ENCODE results near the gene CPN2. TPM values are rescaled to one million over a fixed set of nuclear protein-coding genes. Genes with fewer than 3 reads are reported as not detected.

CPN2 gene
- total and polyA plus RNA-seq, 2 of the 8 experiments (the other 6 are each of a cell fraction or from before 2014, with no cell fraction given): 0.03 TPM; not detected in 1

GRCh38 chr3:194390835-194391234 is 39.7 kb upstream of the CPN2 start:
- Histone ChIP-seq H2BK120ac (replicated peaks; ENCODE audit: low read depth, low read length) (no peak overlapping the region), H2AFZ (ENCODE audit: low read length) (no peak overlapping the region), H3K4ac (replicated peaks; ENCODE audit: insufficient read length, low read depth, low read length) (no peak overlapping the region), H2AK5ac (ENCODE audit: low read depth, low read length) (no peak overlapping the region), H4K5ac (ENCODE audit: insufficient read length, low read depth, low read length) (no peak overlapping the region), H3K27ac (ENCODE audit: low read depth, low read length) (no peak overlapping the region), H2BK5ac (ENCODE audit: low read depth, low read length) (no peak overlapping the region), H3K4me2 (ENCODE audit: insufficient read depth in 1 of 2, low read depth in 2 of 2, low read length in 2 of 2) (no peak overlapping the region), H3K4me3 (ENCODE audit: extremely low read depth in 1 of 4, insufficient read depth in 2 of 4, low read depth in 3 of 4, low read length in 4 of 4) (no peak overlapping the region), H2BK15ac (ENCODE audit: low read length) (no peak overlapping the region), H3K9me3 (ENCODE audit: insufficient read depth in 2 of 2, low read depth in 1 of 2, low read length in 1 of 2) (peaks cover 0 to 4% of the 10 kb centered on the region in 2 experiments; a peak in 1 of 4 replicates), H3K27me3 (replicated peaks in 1 of 4; ENCODE audit: control insufficient read depth in 3 of 4, extremely low read depth in 1 of 4, insufficient read depth in 3 of 4, low read length in 3 of 4) (peaks cover 0 to 2% (median under 1%) of the 10 kb centered on the region in 4 experiments; a peak in 3 of 7 replicates), H3K9ac (replicated peaks in 1 of 4; ENCODE audit: extremely low read depth in 1 of 4, low read depth in 3 of 4, low read length in 3 of 4) (no peak overlapping the region), H4K8ac (ENCODE audit: extremely low read depth, insufficient read depth, low read length) (no peak overlapping the region), H2BK12ac (ENCODE audit: low read depth, low read length) (no peak overlapping the region), H3K14ac (ENCODE audit: insufficient read length) (no peak overlapping the region), H4K91ac (replicated peaks; ENCODE audit: insufficient read length, low read length) (no peak overlapping the region), H3K56ac (replicated peaks; ENCODE audit: insufficient read length, low read depth, low read length) (no peak overlapping the region), H3K79me1 (ENCODE audit: low read depth, low read length) (no peaks in the 10 kb centered on the region), H3K18ac (ENCODE audit: extremely low read depth, low read length) (no peak overlapping the region), H3K23ac (ENCODE audit: insufficient read length) (no peak overlapping the region), H3K23me2 (ENCODE audit: low read depth, low read length) (no peaks in the 10 kb centered on the region), H4K20me1 (replicated peaks in 1 of 2; ENCODE audit: control insufficient read depth in 1 of 2, insufficient read depth in 2 of 2, low read length in 2 of 2) (no peaks in the 10 kb centered on the region), H3K4me1 (replicated peaks in 1 of 4; ENCODE audit: control insufficient read depth in 3 of 4, insufficient read depth in 4 of 4, low read length in 3 of 4) (0 out of 7 replicates have a peak, but pooled peaks cover 0 to under 1% (median 0%) of the 10 kb centered on the region in 4 experiments), H2BK20ac (ENCODE audit: low read length) (no peak overlapping the region), H3K36me3 (ENCODE audit: control insufficient read depth in 2 of 4, insufficient read depth in 4 of 4, low read length in 3 of 4) (no peaks in the 10 kb centered on the region), H3K79me2 (ENCODE audit: control insufficient read depth in 1 of 2, insufficient read depth in 2 of 2, low read length in 2 of 2) (no peaks in the 10 kb centered on the region)
- no peak for DNase-seq (ENCODE audit: low read depth in 1 of 2, low spot score in 2 of 2)
- ChIA-PET POLR2A (ENCODE audit: partially characterized antibody) (no interaction called here), CTCF (ENCODE audit: partially characterized antibody) (interaction anchor here (1.3 to 1.5 kb wide), 2 partner anchors 21 to 52 kb away, joined by 3 to 4 read pairs; partner anchors contain the start of gene LRRC15)
- no peak for FAIRE-seq
- no peak for TF ChIP-seq RXRA (IDR thresholded peaks at IDR 0.05; ENCODE audit: insufficient read depth, low read depth, low read length)
- TF ChIP-seq NRF1 (IDR thresholded peaks at IDR 0.05; ENCODE audit: low read depth, low read length): no peak

Data from H1 (cell line).